22Rv1 (cell line): ENCODE results near the gene TBC1D5.

Experiments
- H3K27ac ChIP-seq: fragments of 450-650 bp; 2 replicates; pipeline ENCODE4 v1.5.1; 2017
- CTCF ChIP-seq: fragments of 450-650 bp; IDR thresholded peaks from 2 replicates; pipeline ENCODE4 v1.5.1; 2017; ENCODE audit warnings: mild to moderate bottlenecking
- ZFX ChIP-seq: fragments of 450-650 bp; IDR thresholded peaks from 2 replicates; pipeline ENCODE4 v1.6.1; 2017; ENCODE audit warnings: antibody characterized with exemption, borderline replicate concordance

TBC1D5 gene

GRCh38 chr3:17195856-17196604 is 546.4 kb downstream of the TBC1D5 start:
- H3K27ac ChIP-seq: no peak overlapping the region
- TF ChIP-seq ZFX (no peak), CTCF (peak; percentile 19; the same call in 1 of the 2 replicates)

GRCh38 chr3:17195192-17195611 is 547.2 kb downstream of the TBC1D5 start:
- no peak overlapping the region for H3K27ac ChIP-seq
- TF ChIP-seq CTCF: no peak
- TF ChIP-seq ZFX: no peak

- H3K27ac ChIP-seq: no peak overlapping the region
- TF ChIP-seq CTCF (no peak), ZFX (no peak)
These were observed 548.3 kb downstream of the TBC1D5 start for GRCh38 chr3:17194116-17194515.

- H3K27ac ChIP-seq: no peak overlapping the region
These were observed 549.4 kb downstream of the TBC1D5 start for GRCh38 chr3:17192995-17193394.

GRCh38 chr3:17190353-17191078 is 551.9 kb downstream of the TBC1D5 start:
- H3K27ac ChIP-seq: no peak overlapping the region

More at GRCh38 chr3:17192995-17193394, 549.4 kb downstream of the TBC1D5 start:
- no peak for TF ChIP-seq CTCF
- TF ChIP-seq ZFX: no peak

GRCh38 chr3:17188378-17188777 is 554.1 kb downstream of the TBC1D5 start:
- TF ChIP-seq ZFX (no peak), CTCF (no peak)
- no peak overlapping the region for H3K27ac ChIP-seq

More at GRCh38 chr3:17190353-17191078, 551.9 kb downstream of the TBC1D5 start:
- TF ChIP-seq ZFX (no peak), CTCF (no peak)

GRCh38 chr3:17187589-17188184 is 554.7 kb downstream of the TBC1D5 start:
- H3K27ac ChIP-seq: no peak overlapping the region
- TF ChIP-seq ZFX: no peak
- TF ChIP-seq CTCF: no peak
